Measurements from ENCODE around the gene PTGFRN. TPM values are rescaled to one million over a fixed set of nuclear protein-coding genes. Genes with fewer than 3 reads are reported as not detected.

PTGFRN gene
- total and polyA plus RNA-seq, 9 of the 15 experiments (the other 6 are each of a cell fraction or from before 2014, with no cell fraction given), result 17.3 to 33.1 (median 25.7) TPM

- TF ChIP-seq HES1 (IDR thresholded peaks at IDR 0.05; ENCODE audit: low read depth), result no peak
Measured at GRCh38 chr1:116957646-116958045, 47.9 kb downstream of the PTGFRN start (continued).

GRCh38 chr1:116958110-116958509, 48.4 kb downstream of the PTGFRN start:
- Histone ChIP-seq H3K27ac (ENCODE audit: extremely low read depth, low read depth, low read length) (no peak overlapping the region), H3K9ac (ENCODE audit: insufficient read depth in 1 of 2, low read depth in 2 of 2, low read length in 2 of 2) (no peak overlapping the region), H3K4me2 (ENCODE audit: insufficient read depth, low read length) (no peak overlapping the region), H2AFZ (ENCODE audit: low read depth, low read length) (no peak overlapping the region), H3K79me2 (ENCODE audit: control insufficient read depth, insufficient read depth, low read length) (no peaks in the 10 kb centered on the region), H3K4me3 (no peak overlapping the region), H3K9me3 (replicated peaks; ENCODE audit: control insufficient read depth, insufficient read depth, low read depth, low read length) (no peaks in the 10 kb centered on the region), H3K36me3 (ENCODE audit: control insufficient read depth, insufficient read depth, low read length) (peaks cover 39% of the 10 kb centered on the region), H3K4me1 (replicated peaks in 1 of 2; ENCODE audit: control insufficient read depth in 2 of 2, insufficient read depth in 2 of 2, low read length in 2 of 2) (no peaks in the 10 kb centered on the region), H3K27me3 (ENCODE audit: control insufficient read depth in 2 of 2, insufficient read depth in 2 of 2, low read length in 2 of 2) (no peaks in the 10 kb centered on the region), H4K20me1 (replicated peaks; ENCODE audit: control insufficient read depth, insufficient read depth, low read length) (no peaks in the 10 kb centered on the region), H3K9me1 (ENCODE audit: control insufficient read depth, insufficient read depth, low read length) (no peaks in the 10 kb centered on the region)
- ChIA-PET POLR2A (interaction anchor here (0.6 to 1.4 kb wide), 4 partner anchors 10 to 133 kb away, joined by 3 read pairs; no protein-coding TSS in a partner anchor), CTCF (ENCODE audit: low intra/inter-chr PET ratio) (no interaction called here)
- FAIRE-seq (no peak), ATAC-seq (no peak), DNase-seq (ENCODE audit: extremely low read depth in 1 of 4, low spot score in 3 of 4) (no peak)
- in situ Hi-C loops (cut with MboI), result no loop called here
- WGBS (ENCODE audit: insufficient coverage, low coverage, missing lambda C conversion rate), result 72% methylated on average over 4 of the region's 4 CpGs
- no TSS peak for BruUV-seq (replicated peaks)
- intact Hi-C loops (cut with micrococcal nuclease), result no loop called here
- TF ChIP-seq SIN3A (IDR thresholded peaks at IDR 0.05; ENCODE audit: borderline replicate concordance in 2 of 2, control insufficient read depth in 1 of 2, low read depth in 2 of 2, low read length in 2 of 2) (no peak), IRF9 (tag; IDR thresholded peaks at IDR 0.05) (no peak), ARID1B (IDR thresholded peaks at IDR 0.05) (no peak), ZC3H11A (IDR thresholded peaks at IDR 0.05; ENCODE audit: low read depth, low read length) (no peak), FOS (IDR thresholded peaks at IDR 0.05; ENCODE audit: extremely low read depth, insufficient read length) (no peak), FOXM1 (IDR thresholded peaks at IDR 0.05; ENCODE audit: low read depth) (no peak), FOXM1 (CRISPR knock-in tag; IDR thresholded peaks at IDR 0.05; ENCODE audit: low read depth) (no peak), PRDM10 (IDR thresholded peaks at IDR 0.05; ENCODE audit: partially characterized antibody) (no peak), ZNF584 (CRISPR knock-in tag; IDR thresholded peaks at IDR 0.05; ENCODE audit: low read depth) (no peak)
